ENCODE results near the gene PLD1. TPM values are rescaled to one million over a fixed set of nuclear protein-coding genes. Genes with fewer than 3 reads are reported as not detected.

PLD1 gene
- total RNA-seq, 4 donors from 2014 or later: 30.9 to 67.9 (median 56.0) TPM

DNA sequence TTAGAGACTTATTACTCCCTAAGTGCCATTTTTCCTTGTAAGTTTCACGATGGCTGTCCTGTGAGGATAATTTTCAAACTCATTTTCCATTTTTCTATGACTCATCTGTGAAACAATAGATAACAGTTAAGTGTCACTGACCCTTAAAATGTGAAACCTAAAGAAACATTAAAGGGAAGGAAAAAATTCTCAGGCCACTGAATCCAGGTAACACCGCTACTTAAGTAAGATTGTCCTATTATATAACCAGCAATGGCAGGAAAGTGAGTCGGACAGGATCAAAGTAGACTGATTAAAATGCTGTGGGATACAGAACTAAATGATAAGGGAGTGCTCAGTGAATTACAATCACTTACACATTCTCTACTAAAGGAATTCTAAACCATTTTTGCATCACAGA lies 12.4 kb downstream of the PLD1 start:
- Histone ChIP-seq H3K27ac (peak overlapping the region; percentile 6 to 84 (median 73)), H3K27me3 (no peaks in the 10 kb centered on the region), H3K9me3 (no peaks in the 10 kb centered on the region), H3K4me1 (peaks cover 8 to 81% (median 30%) of the 10 kb centered on the region in 3 donors), H3K4me3 (no peak overlapping the region), H3K36me3 (no peaks in the 10 kb centered on the region)
- TF ChIP-seq POLR2A (IDR thresholded peaks at IDR 0.05): no peak
- no peak for TF ChIP-seq CTCF (IDR thresholded peaks at IDR 0.05)
- WGBS, 2 donors: 53 to 56% methylated on average over 3 of the region's 3 CpGs
- intact Hi-C loops (cut with DNase I): no loop called here
- DNase-seq: no peak

GRCh38 chr3:171797265-171797679 lies 13.0 kb downstream of the PLD1 start:
- WGBS, 2 donors: 32 to 40% methylated on average over 1 of the region's 1 CpG
- TF ChIP-seq CTCF (IDR thresholded peaks at IDR 0.05) (no peak), POLR2A (IDR thresholded peaks at IDR 0.05) (no peak)
- DNase-seq: no peak
- H3K36me3 ChIP-seq: no peaks in the 10 kb centered on the region
- H3K27me3 ChIP-seq: no peaks in the 10 kb centered on the region
- intact Hi-C loops (cut with DNase I): no loop called here
- no peaks in the 10 kb centered on the region for H3K9me3 ChIP-seq
- H3K4me1 ChIP-seq: peaks cover 11 to 81% (median 30%) of the 10 kb centered on the region in 3 donors
- no peak overlapping the region for H3K4me3 ChIP-seq
- peak overlapping the region; percentile 65 to 84 (median 73) for H3K27ac ChIP-seq

DNA sequence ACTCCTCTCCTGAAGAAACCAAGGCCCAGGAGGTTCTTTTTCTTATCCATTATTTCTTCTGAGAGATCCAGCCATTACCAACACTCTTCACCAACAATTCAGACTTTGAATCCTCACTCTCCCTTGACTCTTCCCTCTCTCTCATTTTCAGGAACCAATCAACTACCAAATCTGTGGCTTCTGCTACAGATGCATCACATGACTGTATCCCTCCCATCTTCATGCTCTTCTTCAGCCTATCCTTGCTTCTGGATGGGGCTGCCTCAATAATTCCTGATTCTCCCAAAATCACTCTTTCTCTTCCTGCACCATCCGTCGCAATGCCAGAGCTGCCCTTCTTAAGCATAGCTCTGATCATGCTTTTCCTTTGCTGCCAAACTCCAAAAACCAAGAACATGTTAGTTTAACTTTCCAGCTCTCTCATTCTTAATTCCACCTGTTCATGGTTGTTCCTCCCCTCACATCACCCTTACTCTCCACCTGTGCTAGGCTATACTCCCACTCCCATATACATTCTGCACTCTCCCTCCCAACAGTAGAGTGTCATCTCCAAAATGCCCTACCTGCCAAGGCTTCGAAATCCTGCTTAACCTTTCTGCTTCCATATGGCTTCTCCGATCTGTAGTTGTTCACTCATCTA lies 13.5 kb downstream of the PLD1 start:
- Histone ChIP-seq H3K27ac (peak overlapping the region; percentile 47 to 84 (median 72)), H3K4me1 (peaks cover 11 to 81% (median 32%) of the 10 kb centered on the region in 3 donors), H3K4me3 (peak overlapping the region in 2 of 4 donors; percentile 6), H3K36me3 (no peaks in the 10 kb centered on the region), H3K27me3 (no peaks in the 10 kb centered on the region), H3K9me3 (no peaks in the 10 kb centered on the region)
- intact Hi-C loops (cut with DNase I): no loop called here
- 66 to 77% methylated on average over 4 of the region's 4 CpGs for WGBS, 2 donors
- DNase-seq: no peak
- TF ChIP-seq CTCF (IDR thresholded peaks at IDR 0.05) (no peak), POLR2A (IDR thresholded peaks at IDR 0.05) (no peak)

- no peak for DNase-seq
- WGBS, 2 donors: 51 to 60% methylated on average over 2 of the region's 2 CpGs
- Histone ChIP-seq H3K36me3 (no peaks in the 10 kb centered on the region), H3K4me3 (no peak overlapping the region), H3K9me3 (no peaks in the 10 kb centered on the region), H3K27ac (peak overlapping the region; percentile 79 to 92 (median 84)), H3K4me1 (peaks cover 40 to 79% (median 51%) of the 10 kb centered on the region in 3 donors), H3K27me3 (no peaks in the 10 kb centered on the region)
- TF ChIP-seq CTCF (IDR thresholded peaks at IDR 0.05) (no peak), POLR2A (IDR thresholded peaks at IDR 0.05) (no peak)
- intact Hi-C loops (cut with DNase I): no loop called here
Observed at GRCh38 chr3:171792531-171792930, 17.8 kb downstream of the PLD1 start.

DNA sequence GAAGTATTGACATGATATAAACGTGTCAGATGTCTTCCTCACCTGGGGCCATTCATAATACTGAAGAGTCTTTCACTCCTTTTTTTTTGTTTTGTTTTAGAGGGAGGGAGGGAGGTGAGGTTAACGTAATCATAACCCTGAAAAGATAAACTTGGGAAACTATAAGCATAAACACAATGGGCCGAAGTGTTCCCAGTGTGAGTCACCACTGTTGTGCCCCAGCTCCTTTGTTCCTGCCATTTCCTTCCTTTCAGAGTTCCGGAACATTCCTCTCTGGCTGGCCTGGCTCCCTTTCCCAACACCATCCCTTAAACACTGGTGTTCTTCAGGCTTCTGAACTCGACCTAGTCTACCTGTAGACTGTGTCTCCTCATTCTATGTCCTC lies 18.6 kb downstream of the PLD1 start:
- peaks cover 40 to 71% (median 45%) of the 10 kb centered on the region in 3 donors for H3K4me1 ChIP-seq
- 23 to 26% methylated on average over 5 of the region's 5 CpGs for WGBS, 2 donors
- DNase-seq: no peak

More for the DNA sequence above, 18.6 kb downstream of the PLD1 start:
- no peaks in the 10 kb centered on the region for H3K9me3 ChIP-seq
- peak overlapping the region; percentile 79 to 92 (median 84) for H3K27ac ChIP-seq
- no peaks in the 10 kb centered on the region for H3K36me3 ChIP-seq
- H3K4me3 ChIP-seq: no peak overlapping the region
- no peaks in the 10 kb centered on the region for H3K27me3 ChIP-seq
- intact Hi-C loops (cut with DNase I): no loop called here
- TF ChIP-seq POLR2A (IDR thresholded peaks at IDR 0.05) (no peak), CTCF (IDR thresholded peaks at IDR 0.05) (no peak)

All from esophagus squamous epithelium (tissue), 5 donors.